GM21717 (cell line): ENCODE results near the gene FRAS1.
"Not testable (repeated sequence)": the region's sequence is repeated elsewhere in the genome, so short reads cannot be mapped to it uniquely, and the experiment has no call there.

ENCODE experiments used
- ATAC-seq: cut with Tn5 transposase; IDR thresholded peaks from one replicate; pipeline ENCODE4 v1.9.1; 2021; ENCODE audit warnings: mild to moderate bottlenecking, moderate library complexity; ENCODE audit not compliant: unreplicated experiment

FRAS1 gene

GRCh38 chr4:78318126-78318525 is 261.0 kb downstream of the FRAS1 start:
- ATAC-seq: no peak

- ATAC-seq: no peak
Observed at GRCh38 chr4:78320349-78320935, 263.3 kb downstream of the FRAS1 start.

GRCh38 chr4:78322032-78322431 is 264.9 kb downstream of the FRAS1 start:
- no peak for ATAC-seq

GRCh38 chr4:78323439-78323838 is 266.3 kb downstream of the FRAS1 start:
- no peak for ATAC-seq

- no peak for ATAC-seq
Observed at GRCh38 chr4:78324625-78325024, 267.5 kb downstream of the FRAS1 start.

- no peak for ATAC-seq
Observed at GRCh38 chr4:78325271-78326157, 268.4 kb downstream of the FRAS1 start.

GRCh38 chr4:78328591-78328990 is 271.5 kb downstream of the FRAS1 start:
- not testable (repeated sequence) for ATAC-seq

- ATAC-seq: no peak
Observed at GRCh38 chr4:78331186-78331585, 274.1 kb downstream of the FRAS1 start.

- ATAC-seq: no peak
Observed at GRCh38 chr4:78331965-78332364, 274.8 kb downstream of the FRAS1 start.

GRCh38 chr4:78332976-78333375 is 275.9 kb downstream of the FRAS1 start:
- no peak for ATAC-seq

- no peak for ATAC-seq
Observed at GRCh38 chr4:78336093-78336943, 279.2 kb downstream of the FRAS1 start.

GRCh38 chr4:78337244-78338020 is 280.3 kb downstream of the FRAS1 start:
- ATAC-seq: no peak

- no peak for ATAC-seq
Observed at GRCh38 chr4:78342125-78342524, 285.0 kb downstream of the FRAS1 start.

- no peak for ATAC-seq
Observed at GRCh38 chr4:78343682-78344081, 286.6 kb downstream of the FRAS1 start.

- no peak for ATAC-seq
Observed at GRCh38 chr4:78345237-78345636, 288.1 kb downstream of the FRAS1 start.

GRCh38 chr4:78346222-78346621 is 289.1 kb downstream of the FRAS1 start:
- ATAC-seq: no peak

- ATAC-seq: no peak
Observed at GRCh38 chr4:78347527-78347926, 290.4 kb downstream of the FRAS1 start.

- ATAC-seq: no peak
Observed at GRCh38 chr4:78353921-78354320, 296.8 kb downstream of the FRAS1 start.

- no peak for ATAC-seq
Observed at GRCh38 chr4:78354782-78355181, 297.7 kb downstream of the FRAS1 start.

- ATAC-seq: no peak
Observed at GRCh38 chr4:78355306-78355705, 298.2 kb downstream of the FRAS1 start.
